ENCODE data around the gene NEDD9. TPM values are rescaled to one million over a fixed set of nuclear protein-coding genes. Genes with fewer than 3 reads are reported as not detected.
A peak's percentile ranks its signal among the peaks of the same experiment; 100 is the strongest.

NEDD9 gene
- total and polyA plus RNA-seq, 2 of the 13 experiments (the other 11 are each of a cell fraction or from before 2014, with no cell fraction given): 27.1 to 389 TPM

DNA sequence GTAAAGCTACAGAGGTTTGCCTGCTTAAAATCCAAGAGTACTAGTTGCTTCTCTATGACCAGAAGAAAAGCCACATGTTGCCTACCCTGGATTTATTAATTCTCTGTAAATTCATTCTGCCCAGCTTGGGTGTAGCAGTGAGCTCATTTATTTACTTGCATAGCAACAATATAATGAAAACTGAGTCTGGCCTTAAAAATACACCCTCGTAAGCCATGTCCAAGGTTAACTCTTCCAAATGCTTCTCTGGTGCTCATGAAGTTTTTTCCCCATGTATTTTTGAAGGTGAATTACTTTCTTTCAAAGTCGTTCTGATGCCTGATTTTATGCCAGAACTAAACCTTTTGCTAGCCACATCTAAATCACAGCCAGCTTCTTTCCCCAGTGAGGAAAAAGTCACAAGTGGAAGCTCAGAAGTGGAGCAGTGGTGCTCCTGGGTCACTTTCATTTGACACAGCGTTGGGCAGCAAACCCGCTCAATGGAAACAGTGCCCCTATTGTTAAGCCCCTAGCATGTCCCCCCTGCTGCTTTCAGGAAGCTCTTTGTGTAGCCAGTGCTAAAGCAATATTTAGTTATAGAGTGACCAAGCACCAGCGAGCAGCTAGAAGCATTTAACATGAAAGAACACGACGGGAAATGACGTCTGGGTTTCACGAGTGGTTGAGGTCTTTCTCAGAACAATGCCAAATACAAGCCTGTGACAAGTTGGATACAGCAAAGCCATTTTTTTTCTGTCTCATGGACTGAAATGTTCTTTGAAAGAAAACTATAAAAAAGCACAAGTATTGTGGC lies 29.8 kb downstream of the NEDD9 start (continued):
- TF ChIP-seq, protein P1, sequence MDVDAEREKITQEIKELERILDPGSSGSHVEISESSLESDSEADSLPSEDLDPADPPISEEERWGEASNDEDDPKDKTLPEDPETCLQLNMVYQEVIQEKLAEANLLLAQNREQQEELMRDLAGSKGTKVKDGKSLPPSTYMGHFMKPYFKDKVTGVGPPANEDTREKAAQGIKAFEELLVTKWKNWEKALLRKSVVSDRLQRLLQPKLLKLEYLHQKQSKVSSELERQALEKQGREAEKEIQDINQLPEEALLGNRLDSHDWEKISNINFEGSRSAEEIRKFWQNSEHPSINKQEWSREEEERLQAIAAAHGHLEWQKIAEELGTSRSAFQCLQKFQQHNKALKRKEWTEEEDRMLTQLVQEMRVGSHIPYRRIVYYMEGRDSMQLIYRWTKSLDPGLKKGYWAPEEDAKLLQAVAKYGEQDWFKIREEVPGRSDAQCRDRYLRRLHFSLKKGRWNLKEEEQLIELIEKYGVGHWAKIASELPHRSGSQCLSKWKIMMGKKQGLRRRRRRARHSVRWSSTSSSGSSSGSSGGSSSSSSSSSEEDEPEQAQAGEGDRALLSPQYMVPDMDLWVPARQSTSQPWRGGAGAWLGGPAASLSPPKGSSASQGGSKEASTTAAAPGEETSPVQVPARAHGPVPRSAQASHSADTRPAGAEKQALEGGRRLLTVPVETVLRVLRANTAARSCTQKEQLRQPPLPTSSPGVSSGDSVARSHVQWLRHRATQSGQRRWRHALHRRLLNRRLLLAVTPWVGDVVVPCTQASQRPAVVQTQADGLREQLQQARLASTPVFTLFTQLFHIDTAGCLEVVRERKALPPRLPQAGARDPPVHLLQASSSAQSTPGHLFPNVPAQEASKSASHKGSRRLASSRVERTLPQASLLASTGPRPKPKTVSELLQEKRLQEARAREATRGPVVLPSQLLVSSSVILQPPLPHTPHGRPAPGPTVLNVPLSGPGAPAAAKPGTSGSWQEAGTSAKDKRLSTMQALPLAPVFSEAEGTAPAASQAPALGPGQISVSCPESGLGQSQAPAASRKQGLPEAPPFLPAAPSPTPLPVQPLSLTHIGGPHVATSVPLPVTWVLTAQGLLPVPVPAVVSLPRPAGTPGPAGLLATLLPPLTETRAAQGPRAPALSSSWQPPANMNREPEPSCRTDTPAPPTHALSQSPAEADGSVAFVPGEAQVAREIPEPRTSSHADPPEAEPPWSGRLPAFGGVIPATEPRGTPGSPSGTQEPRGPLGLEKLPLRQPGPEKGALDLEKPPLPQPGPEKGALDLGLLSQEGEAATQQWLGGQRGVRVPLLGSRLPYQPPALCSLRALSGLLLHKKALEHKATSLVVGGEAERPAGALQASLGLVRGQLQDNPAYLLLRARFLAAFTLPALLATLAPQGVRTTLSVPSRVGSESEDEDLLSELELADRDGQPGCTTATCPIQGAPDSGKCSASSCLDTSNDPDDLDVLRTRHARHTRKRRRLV (CRISPR knock-in tag; IDR thresholded peaks at IDR 0.05): peak; percentile 33; the same call in 1 of the 2 replicates
- no peak; the same call in 1 of the 2 replicates for TF ChIP-seq SP4 (CRISPR knock-in tag; IDR thresholded peaks at IDR 0.05)
- no peak for TF ChIP-seq ZNF160 (CRISPR knock-in tag; IDR thresholded peaks at IDR 0.05)
- TF ChIP-seq GATA4 (IDR thresholded peaks at IDR 0.05; ENCODE audit: borderline replicate concordance, low read depth): peak; percentile 70; the same call in 1 of the 2 replicates
- TF ChIP-seq SMC3 (IDR thresholded peaks at IDR 0.05; ENCODE audit: low read length): no peak
- TF ChIP-seq POLR2A (IDR thresholded peaks at IDR 0.05; ENCODE audit: insufficient read depth in 1 of 2, low read depth in 2 of 2, low read length in 2 of 2): peak in 1 of 2 experiments; percentile 67; a peak in 1 of 4 replicates
- peak; percentile 56; the same call in 1 of the 2 replicates for TF ChIP-seq SPEN (CRISPR knock-in tag; IDR thresholded peaks at IDR 0.05; ENCODE audit: low read depth)
- peak; percentile 65 for TF ChIP-seq TBL1XR1 (IDR thresholded peaks at IDR 0.05; ENCODE audit: borderline replicate concordance, low read length, partially characterized antibody)
- peak; percentile 89; the same call in 1 of the 2 replicates for TF ChIP-seq CHD4 (IDR thresholded peaks at IDR 0.05; ENCODE audit: borderline replicate concordance, low read length)
- TF ChIP-seq ATF1 (CRISPR knock-in tag; IDR thresholded peaks at IDR 0.05): peak; percentile 92
- TF ChIP-seq, protein P2, sequence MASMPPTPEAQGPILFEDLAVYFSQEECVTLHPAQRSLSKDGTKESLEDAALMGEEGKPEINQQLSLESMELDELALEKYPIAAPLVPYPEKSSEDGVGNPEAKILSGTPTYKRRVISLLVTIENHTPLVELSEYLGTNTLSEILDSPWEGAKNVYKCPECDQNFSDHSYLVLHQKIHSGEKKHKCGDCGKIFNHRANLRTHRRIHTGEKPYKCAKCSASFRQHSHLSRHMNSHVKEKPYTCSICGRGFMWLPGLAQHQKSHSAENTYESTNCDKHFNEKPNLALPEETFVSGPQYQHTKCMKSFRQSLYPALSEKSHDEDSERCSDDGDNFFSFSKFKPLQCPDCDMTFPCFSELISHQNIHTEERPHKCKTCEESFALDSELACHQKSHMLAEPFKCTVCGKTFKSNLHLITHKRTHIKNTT (CRISPR knock-in tag; IDR thresholded peaks at IDR 0.05): no peak
- peak; percentile 67 for TF ChIP-seq THAP11 (CRISPR knock-in tag; IDR thresholded peaks at IDR 0.05)
- TF ChIP-seq ZNF468 (CRISPR knock-in tag; IDR thresholded peaks at IDR 0.05): no peak
- TF ChIP-seq ZBTB21 (CRISPR knock-in tag; IDR thresholded peaks at IDR 0.05): peak; percentile 91
- TF ChIP-seq PITX1 (CRISPR knock-in tag; IDR thresholded peaks at IDR 0.05): peak; percentile 87
- TF ChIP-seq JUNB (CRISPR knock-in tag; IDR thresholded peaks at IDR 0.05; ENCODE audit: borderline replicate concordance): no peak; the same call in 1 of the 2 replicates
- no peak for TF ChIP-seq SRSF9 (IDR thresholded peaks at IDR 0.05; ENCODE audit: borderline replicate concordance, insufficient read depth, low read depth, low read length, poor library complexity, severe bottlenecking)
- TF ChIP-seq SOX13 (IDR thresholded peaks at IDR 0.05): peak; percentile 88
- TF ChIP-seq SOX13 (CRISPR knock-in tag; conservative IDR thresholded peaks at IDR 0.05 in 1 of 2, IDR thresholded peaks at IDR 0.05 in 1 of 2): peak in 1 of 2 experiments; percentile 97; a peak in 2 of 4 replicates
- TF ChIP-seq NONO (IDR thresholded peaks at IDR 0.05): no peak
- no peak; the same call in none of the 2 replicates for TF ChIP-seq NONO (CRISPR knock-in tag; conservative IDR thresholded peaks at IDR 0.05)
- no peak for TF ChIP-seq ZFP36L2 (CRISPR knock-in tag; IDR thresholded peaks at IDR 0.05)
- no peak for TF ChIP-seq ZNF180 (CRISPR knock-in tag; IDR thresholded peaks at IDR 0.05; ENCODE audit: borderline replicate concordance, low read depth)
- no peak for TF ChIP-seq RFX1 (IDR thresholded peaks at IDR 0.05)
- no peak for TF ChIP-seq TAF15 (IDR thresholded peaks at IDR 0.05; ENCODE audit: low read depth, low read length, poor library complexity, severe bottlenecking)
- TF ChIP-seq ZNF10 (CRISPR knock-in tag; IDR thresholded peaks at IDR 0.05; ENCODE audit: borderline replicate concordance, low read depth): no peak

All from HepG2 (cell line).